ENCODE measurements around the gene RBP7.

RBP7 gene

GRCh38 chr1:10033359-10033845 lies 36.4 kb downstream of the RBP7 start:
- H3K27me3 ChIP-seq (ENCODE audit: insufficient read depth, poor library complexity, severe bottlenecking): no peaks in the 10 kb centered on the region
- peak in 1 of 2 experiments; percentile 49 for DNase-seq (ENCODE audit: low read depth in 1 of 2, low spot score in 1 of 2)
- peak overlapping the region; percentile 88 for H3K27ac ChIP-seq (replicated peaks)
- TF ChIP-seq POLR2AphosphoS5 (IDR thresholded peaks at IDR 0.05; ENCODE audit: low read depth) (no peak; the same call in 1 of the 2 replicates), CTCF (IDR thresholded peaks at IDR 0.05; ENCODE audit: insufficient read depth, low read length) (no peak), GABPA (IDR thresholded peaks at IDR 0.05; ENCODE audit: low read depth) (no peak), REST (IDR thresholded peaks at IDR 0.05; ENCODE audit: insufficient replicate concordance, low read depth) (no peak), SPI1 (IDR thresholded peaks at IDR 0.05; ENCODE audit: borderline replicate concordance, low read depth) (no peak)
- peak overlapping the region; percentile 100 for H3K4me3 ChIP-seq (replicated peaks; ENCODE audit: insufficient read depth, low read length)

- Histone ChIP-seq H3K27ac (replicated peaks) (no peak overlapping the region), H3K4me3 (replicated peaks; ENCODE audit: insufficient read depth, low read length) (no peak overlapping the region), H3K27me3 (ENCODE audit: insufficient read depth, poor library complexity, severe bottlenecking) (no peaks in the 10 kb centered on the region)
- no peak for TF ChIP-seq CTCF (IDR thresholded peaks at IDR 0.05; ENCODE audit: insufficient read depth, low read length)
- no peak for TF ChIP-seq GABPA (IDR thresholded peaks at IDR 0.05; ENCODE audit: low read depth)
- TF ChIP-seq SPI1 (IDR thresholded peaks at IDR 0.05; ENCODE audit: borderline replicate concordance, low read depth): no peak
- TF ChIP-seq REST (IDR thresholded peaks at IDR 0.05; ENCODE audit: insufficient replicate concordance, low read depth): no peak
- TF ChIP-seq POLR2AphosphoS5 (IDR thresholded peaks at IDR 0.05; ENCODE audit: low read depth): no peak
- no peak for DNase-seq (ENCODE audit: low read depth in 1 of 2, low spot score in 1 of 2)
These were observed 45.7 kb downstream of the RBP7 start for GRCh38 chr1:10042746-10043145.

GRCh38 chr1:10045480-10046355 lies 48.7 kb downstream of the RBP7 start:
- no peak for DNase-seq (ENCODE audit: low read depth in 1 of 2, low spot score in 1 of 2)
- TF ChIP-seq SPI1 (IDR thresholded peaks at IDR 0.05; ENCODE audit: borderline replicate concordance, low read depth) (no peak), CTCF (IDR thresholded peaks at IDR 0.05; ENCODE audit: insufficient read depth, low read length) (no peak), POLR2AphosphoS5 (IDR thresholded peaks at IDR 0.05; ENCODE audit: low read depth) (no peak), REST (IDR thresholded peaks at IDR 0.05; ENCODE audit: insufficient replicate concordance, low read depth) (no peak), GABPA (IDR thresholded peaks at IDR 0.05; ENCODE audit: low read depth) (no peak)
- Histone ChIP-seq H3K27ac (replicated peaks) (no peak overlapping the region), H3K27me3 (ENCODE audit: insufficient read depth, poor library complexity, severe bottlenecking) (no peaks in the 10 kb centered on the region), H3K4me3 (replicated peaks; ENCODE audit: insufficient read depth, low read length) (no peak overlapping the region)
